ENCODE measurements around the gene KIAA1191. TPM values are rescaled to one million over a fixed set of nuclear protein-coding genes. Genes with fewer than 3 reads are reported as not detected.

KIAA1191 gene
- total RNA-seq, 1 donor from 2014 or later: 70.8 TPM

GRCh38 chr5:176392526-176392925 lies 31.0 kb upstream of the KIAA1191 start:
- DNase-seq: no peak
- no peak for ATAC-seq (ENCODE audit: poor library complexity)
- intact Hi-C loops (cut with DNase I): no loop called here

DNA sequence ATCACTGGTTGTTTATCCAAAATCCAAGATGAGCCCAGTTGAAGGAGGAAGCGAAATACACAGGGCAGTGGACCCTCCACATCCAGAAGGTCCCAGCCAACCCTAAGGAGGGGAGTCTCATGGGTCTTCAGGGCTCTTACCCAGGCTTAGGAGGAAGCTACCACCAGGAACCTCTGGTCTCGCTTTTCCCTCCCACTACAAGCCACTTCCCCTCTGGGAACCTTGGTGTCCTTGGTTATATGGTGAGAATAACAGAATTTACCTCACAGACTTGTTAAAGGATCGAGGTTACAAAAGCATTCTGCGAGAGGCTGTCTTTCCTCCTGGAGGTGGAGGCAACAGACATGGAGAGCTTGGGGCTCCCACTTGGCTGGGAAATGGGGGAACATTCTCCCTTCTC lies 30.4 kb upstream of the KIAA1191 start:
- DNase-seq: no peak
- intact Hi-C loops (cut with DNase I): no loop called here

GRCh38 chr5:176391479-176391878 lies 29.9 kb upstream of the KIAA1191 start:
- no peak for ATAC-seq (ENCODE audit: poor library complexity)
- no peak for DNase-seq
- intact Hi-C loops (cut with DNase I): no loop called here

More for the DNA sequence above, 30.4 kb upstream of the KIAA1191 start:
- ATAC-seq (ENCODE audit: poor library complexity): no peak

- DNase-seq (no peak), ATAC-seq (ENCODE audit: poor library complexity) (peak; percentile 43)
- intact Hi-C loops (cut with DNase I): no loop called here
Measured at GRCh38 chr5:176389135-176390123, 27.9 kb upstream of the KIAA1191 start.

DNA sequence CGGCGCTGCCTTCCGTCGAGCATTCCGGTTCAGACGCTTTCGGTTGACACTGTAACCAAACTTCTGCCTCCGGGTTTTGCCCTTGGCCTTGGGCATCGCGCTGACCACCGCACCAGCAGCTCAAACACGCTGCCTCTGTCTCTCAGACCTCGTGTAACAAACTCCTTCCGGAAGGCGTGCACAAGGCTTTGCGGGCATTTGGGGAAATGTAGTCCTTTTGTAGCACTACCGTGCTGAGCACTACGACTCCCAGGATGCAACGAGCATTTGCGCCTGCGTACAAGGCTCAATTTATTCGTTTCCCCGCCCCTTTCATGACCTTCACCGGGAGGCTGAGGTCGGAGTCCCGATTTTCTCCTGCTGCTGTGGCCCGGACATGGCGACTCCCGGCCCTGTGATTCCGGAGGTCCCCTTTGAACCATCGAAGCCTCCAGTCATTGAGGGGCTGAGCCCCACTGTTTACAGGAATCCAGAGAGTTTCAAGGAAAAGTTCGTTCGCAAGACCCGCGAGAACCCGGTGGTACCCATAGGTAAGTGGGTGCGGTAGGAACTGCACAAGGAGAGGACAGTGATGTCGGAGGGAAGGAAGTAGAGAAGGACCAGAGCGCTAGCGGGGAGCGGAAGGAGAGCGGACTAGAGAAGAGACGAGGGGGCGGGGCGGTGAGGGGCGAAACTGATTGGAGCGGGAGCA lies 27.0 kb upstream of the KIAA1191 start, which contains the start of the genes HIGD2A and NOP16:
HIGD2A (plus strand) TSS at position 308 of the 691 bp plus-strand sequence; CDS start at position 377, 69 bp downstream.
NOP16 (minus strand) TSS at position 155 of the 691 bp plus-strand sequence; CDS start at position 96, 59 bp downstream.
- intact Hi-C loops (cut with DNase I): no loop called here
- ATAC-seq (ENCODE audit: poor library complexity): peak; percentile 94
- peak; percentile 99 for DNase-seq

DNA sequence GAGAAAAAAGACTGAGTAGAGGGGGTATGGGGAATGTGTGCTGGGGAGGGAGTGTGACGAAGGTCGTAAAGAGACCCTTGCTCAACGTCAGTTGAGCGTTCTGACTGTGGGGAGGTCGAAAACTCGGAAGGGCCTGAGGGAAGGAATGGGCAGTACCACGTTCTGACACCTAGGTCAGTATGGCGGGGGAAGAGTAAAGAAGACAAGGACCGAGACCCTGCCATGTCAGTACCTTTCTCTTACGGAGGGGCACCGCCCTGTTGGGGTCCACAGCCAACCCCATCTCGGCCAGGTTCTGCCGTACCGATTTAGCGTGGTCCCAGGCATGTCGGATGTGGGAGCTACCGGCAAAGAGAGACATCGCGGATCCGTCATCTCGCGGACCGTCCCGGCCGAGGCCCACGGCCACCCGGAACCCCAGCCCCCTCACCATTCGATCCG lies 26.5 kb upstream of the KIAA1191 start:
- intact Hi-C loops (cut with DNase I): no loop called here
- no peak for DNase-seq
- no peak for ATAC-seq (ENCODE audit: poor library complexity)

GRCh38 chr5:176387384-176387925 lies 25.9 kb upstream of the KIAA1191 start:
- intact Hi-C loops (cut with DNase I): no loop called here

DNA sequence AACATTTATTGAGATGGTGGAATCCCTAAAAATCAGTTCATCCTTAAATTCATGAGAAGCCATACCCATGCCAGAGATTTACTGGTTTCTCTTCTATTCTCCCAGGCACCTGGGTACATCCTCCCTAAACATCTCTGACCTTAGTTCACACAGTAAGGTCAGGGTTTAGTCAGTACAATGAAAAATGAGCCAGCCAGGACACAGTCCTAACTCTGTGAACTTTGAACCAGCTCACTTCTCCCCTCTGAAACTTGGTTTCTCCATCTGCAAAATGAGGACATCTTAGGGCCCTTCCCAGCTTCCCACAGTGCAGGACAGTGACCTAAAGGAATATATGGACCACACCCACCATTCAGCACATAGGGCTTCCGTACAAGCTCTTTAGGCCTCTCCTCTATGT lies 24.9 kb upstream of the KIAA1191 start:
- no peak for DNase-seq
- ATAC-seq (ENCODE audit: poor library complexity): no peak
- intact Hi-C loops (cut with DNase I): no loop called here

More at GRCh38 chr5:176387384-176387925, 25.9 kb upstream of the KIAA1191 start:
- DNase-seq: no peak
- no peak for ATAC-seq (ENCODE audit: poor library complexity)

- intact Hi-C loops (cut with DNase I): no loop called here
- no peak for DNase-seq
- ATAC-seq (ENCODE audit: poor library complexity): no peak
Measured at GRCh38 chr5:176384991-176385390, 23.4 kb upstream of the KIAA1191 start.

- ATAC-seq (ENCODE audit: poor library complexity) (no peak), DNase-seq (no peak)
Measured at GRCh38 chr5:176384366-176384930, 22.9 kb upstream of the KIAA1191 start.

GRCh38 chr5:176383961-176384360 lies 22.4 kb upstream of the KIAA1191 start:
- DNase-seq (no peak), ATAC-seq (ENCODE audit: poor library complexity) (no peak)
- intact Hi-C loops (cut with DNase I): no loop called here

More at GRCh38 chr5:176384366-176384930, 22.9 kb upstream of the KIAA1191 start:
- intact Hi-C loops (cut with DNase I): no loop called here

GRCh38 chr5:176383248-176383905 lies 21.8 kb upstream of the KIAA1191 start:
- ATAC-seq (ENCODE audit: poor library complexity): no peak
- no peak for DNase-seq
- intact Hi-C loops (cut with DNase I): no loop called here

DNA sequence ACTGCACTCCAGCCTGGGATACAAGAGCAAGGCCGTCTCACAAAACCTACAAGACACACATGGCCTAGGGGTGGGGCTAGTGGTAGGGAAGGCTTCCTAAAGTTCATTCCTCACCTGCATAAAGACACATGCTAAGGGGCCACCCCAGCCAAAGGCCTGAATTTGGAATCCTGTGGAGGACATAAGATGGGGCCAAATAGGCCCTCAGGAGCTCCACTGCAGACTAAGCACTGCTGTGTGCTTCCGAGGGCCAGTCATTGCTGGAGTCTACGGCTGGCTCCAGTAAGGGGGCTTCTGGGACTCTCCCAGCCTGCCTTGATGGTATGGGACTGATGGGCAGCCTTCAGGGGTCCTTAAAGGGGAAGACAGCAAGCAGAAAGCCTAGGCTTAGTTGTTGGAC lies 21.2 kb upstream of the KIAA1191 start:
- DNase-seq: no peak
- ATAC-seq (ENCODE audit: poor library complexity): no peak
- intact Hi-C loops (cut with DNase I): no loop called here

DNA sequence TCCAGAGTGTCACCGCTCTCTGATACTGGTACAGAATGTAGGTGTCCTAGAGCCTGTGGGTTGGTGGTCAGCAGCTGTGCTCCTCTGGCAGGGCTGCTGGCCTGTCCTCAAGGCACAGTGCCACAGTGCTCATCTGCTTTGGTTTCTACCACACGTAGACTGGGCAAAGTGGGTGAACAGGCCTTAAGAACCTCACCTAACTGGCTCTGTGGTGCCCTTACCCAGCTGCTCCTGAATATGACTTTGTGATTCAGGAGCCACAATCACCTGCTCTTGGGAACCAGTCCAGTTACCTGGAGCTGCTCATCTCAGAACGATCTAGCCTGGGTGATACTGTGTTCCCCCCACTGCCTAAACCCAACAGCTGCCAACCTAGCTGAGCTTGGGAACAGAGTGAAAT lies 20.4 kb upstream of the KIAA1191 start:
- DNase-seq: no peak
- intact Hi-C loops (cut with DNase I): no loop called here
- ATAC-seq (ENCODE audit: poor library complexity): peak; percentile 30

- intact Hi-C loops (cut with DNase I): no loop called here
- DNase-seq: no peak
- peak; percentile 93 for ATAC-seq (ENCODE audit: poor library complexity)
Measured at GRCh38 chr5:176381423-176381822, 19.9 kb upstream of the KIAA1191 start.

DNA sequence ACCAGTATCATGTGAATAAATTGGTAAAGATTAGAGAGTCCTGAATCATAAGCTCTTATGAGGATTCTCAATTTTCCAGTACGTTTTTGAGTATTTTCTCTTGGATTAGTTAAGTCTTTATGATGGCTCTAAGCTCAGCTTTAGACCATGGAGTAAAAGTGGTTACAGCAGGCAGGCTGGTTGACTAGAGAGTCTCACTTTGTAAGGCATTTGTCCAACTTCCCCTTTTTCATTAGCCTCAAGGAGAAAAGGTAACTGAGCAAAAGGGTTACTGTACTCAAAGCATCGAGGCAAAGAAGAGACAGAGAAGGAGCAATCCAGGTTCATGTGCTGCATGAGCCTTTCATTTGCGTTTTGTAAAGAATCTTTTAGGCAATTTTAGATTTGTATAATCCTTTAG lies 18.3 kb upstream of the KIAA1191 start:
- intact Hi-C loops (cut with DNase I): no loop called here
- no peak for ATAC-seq (ENCODE audit: poor library complexity)
- no peak for DNase-seq

GRCh38 chr5:176373100-176373818 lies 11.7 kb upstream of the KIAA1191 start:
- peak; percentile 74 for ATAC-seq (ENCODE audit: poor library complexity)
- intact Hi-C loops (cut with DNase I): no loop called here
- no peak for DNase-seq

Measured in Right ventricle myocardium superior (tissue), 1 donor.